Measurements from ENCODE around the gene SUSD4.

DNA sequence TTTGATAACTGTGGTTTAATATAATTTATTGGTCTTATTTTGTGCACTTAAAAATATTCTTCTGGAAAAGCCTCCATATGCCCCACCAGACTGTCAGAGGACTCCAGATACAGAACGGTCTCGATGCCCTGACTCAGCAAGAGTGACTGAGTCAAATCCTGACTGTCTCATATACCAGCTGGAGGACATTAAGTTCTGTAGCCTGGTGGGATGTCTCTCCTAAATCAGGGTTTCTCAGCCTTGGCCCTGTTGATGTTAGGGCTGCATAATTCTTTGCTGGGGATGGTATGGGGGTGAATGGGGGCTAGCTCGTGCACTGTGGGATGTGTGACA, 153.2 kb downstream of the SUSD4 start:
- TF ChIP-seq, protein P1, sequence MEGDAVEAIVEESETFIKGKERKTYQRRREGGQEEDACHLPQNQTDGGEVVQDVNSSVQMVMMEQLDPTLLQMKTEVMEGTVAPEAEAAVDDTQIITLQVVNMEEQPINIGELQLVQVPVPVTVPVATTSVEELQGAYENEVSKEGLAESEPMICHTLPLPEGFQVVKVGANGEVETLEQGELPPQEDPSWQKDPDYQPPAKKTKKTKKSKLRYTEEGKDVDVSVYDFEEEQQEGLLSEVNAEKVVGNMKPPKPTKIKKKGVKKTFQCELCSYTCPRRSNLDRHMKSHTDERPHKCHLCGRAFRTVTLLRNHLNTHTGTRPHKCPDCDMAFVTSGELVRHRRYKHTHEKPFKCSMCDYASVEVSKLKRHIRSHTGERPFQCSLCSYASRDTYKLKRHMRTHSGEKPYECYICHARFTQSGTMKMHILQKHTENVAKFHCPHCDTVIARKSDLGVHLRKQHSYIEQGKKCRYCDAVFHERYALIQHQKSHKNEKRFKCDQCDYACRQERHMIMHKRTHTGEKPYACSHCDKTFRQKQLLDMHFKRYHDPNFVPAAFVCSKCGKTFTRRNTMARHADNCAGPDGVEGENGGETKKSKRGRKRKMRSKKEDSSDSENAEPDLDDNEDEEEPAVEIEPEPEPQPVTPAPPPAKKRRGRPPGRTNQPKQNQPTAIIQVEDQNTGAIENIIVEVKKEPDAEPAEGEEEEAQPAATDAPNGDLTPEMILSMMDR (conservative IDR thresholded peaks at IDR 0.05; ENCODE audit: low read depth, low read length): no peak
- TF ChIP-seq MAZ (IDR thresholded peaks at IDR 0.05; ENCODE audit: borderline replicate concordance, low read depth, low read length) (no peak), SMC3 (IDR thresholded peaks at IDR 0.05; ENCODE audit: low read depth, low read length) (no peak), POLR2A (IDR thresholded peaks at IDR 0.05; ENCODE audit: low read depth, low read length) (no peak), CHD1 (IDR thresholded peaks at IDR 0.05; ENCODE audit: low read depth, low read length) (no peak), RCOR1 (IDR thresholded peaks at IDR 0.05; ENCODE audit: insufficient replicate concordance, low read length) (no peak), CEBPB (IDR thresholded peaks at IDR 0.05; ENCODE audit: low read depth, low read length) (no peak), RAD21 (IDR thresholded peaks at IDR 0.05; ENCODE audit: low read length) (no peak)
- TF ChIP-seq, protein P2, sequence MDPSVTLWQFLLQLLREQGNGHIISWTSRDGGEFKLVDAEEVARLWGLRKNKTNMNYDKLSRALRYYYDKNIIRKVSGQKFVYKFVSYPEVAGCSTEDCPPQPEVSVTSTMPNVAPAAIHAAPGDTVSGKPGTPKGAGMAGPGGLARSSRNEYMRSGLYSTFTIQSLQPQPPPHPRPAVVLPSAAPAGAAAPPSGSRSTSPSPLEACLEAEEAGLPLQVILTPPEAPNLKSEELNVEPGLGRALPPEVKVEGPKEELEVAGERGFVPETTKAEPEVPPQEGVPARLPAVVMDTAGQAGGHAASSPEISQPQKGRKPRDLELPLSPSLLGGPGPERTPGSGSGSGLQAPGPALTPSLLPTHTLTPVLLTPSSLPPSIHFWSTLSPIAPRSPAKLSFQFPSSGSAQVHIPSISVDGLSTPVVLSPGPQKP (IDR thresholded peaks at IDR 0.05; ENCODE audit: borderline replicate concordance, low read depth, low read length): no peak
